Measurements from ENCODE around the gene ARID3C.

DNA sequence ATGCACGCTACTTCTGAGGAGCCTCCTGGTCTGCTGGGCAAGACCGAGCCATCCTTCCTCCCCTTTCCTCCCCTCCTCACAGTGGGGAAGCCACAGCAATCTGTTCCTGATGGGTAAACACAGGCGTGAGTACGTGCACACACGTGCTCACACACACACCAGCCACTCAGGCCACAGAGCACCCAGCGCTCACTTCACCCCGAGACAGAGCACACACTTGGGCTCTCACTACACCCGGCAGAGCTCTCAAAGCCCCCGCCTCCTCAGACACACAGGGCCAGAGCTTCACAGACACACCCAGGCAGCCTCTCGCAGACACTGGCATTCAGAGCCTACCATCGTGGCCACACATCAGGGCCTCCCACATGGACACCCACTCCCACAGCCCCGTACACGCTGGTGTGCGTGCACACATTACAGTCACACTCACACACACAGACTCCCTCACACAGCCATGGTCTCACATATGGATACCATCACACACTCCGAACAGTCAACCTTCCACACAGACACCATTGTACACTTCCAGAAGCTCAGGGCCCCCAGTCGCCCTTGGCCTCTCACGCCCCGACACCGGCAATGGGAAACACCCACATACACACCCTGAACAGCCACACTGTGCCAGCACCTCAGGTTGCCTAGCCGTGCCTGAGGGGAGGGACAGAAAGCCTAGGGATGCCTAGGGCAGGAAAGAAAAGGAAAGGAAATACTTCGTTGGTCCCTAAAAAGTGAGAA is 52.8 kb downstream of the ARID3C start:
- TF ChIP-seq, protein P1, sequence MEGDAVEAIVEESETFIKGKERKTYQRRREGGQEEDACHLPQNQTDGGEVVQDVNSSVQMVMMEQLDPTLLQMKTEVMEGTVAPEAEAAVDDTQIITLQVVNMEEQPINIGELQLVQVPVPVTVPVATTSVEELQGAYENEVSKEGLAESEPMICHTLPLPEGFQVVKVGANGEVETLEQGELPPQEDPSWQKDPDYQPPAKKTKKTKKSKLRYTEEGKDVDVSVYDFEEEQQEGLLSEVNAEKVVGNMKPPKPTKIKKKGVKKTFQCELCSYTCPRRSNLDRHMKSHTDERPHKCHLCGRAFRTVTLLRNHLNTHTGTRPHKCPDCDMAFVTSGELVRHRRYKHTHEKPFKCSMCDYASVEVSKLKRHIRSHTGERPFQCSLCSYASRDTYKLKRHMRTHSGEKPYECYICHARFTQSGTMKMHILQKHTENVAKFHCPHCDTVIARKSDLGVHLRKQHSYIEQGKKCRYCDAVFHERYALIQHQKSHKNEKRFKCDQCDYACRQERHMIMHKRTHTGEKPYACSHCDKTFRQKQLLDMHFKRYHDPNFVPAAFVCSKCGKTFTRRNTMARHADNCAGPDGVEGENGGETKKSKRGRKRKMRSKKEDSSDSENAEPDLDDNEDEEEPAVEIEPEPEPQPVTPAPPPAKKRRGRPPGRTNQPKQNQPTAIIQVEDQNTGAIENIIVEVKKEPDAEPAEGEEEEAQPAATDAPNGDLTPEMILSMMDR (IDR thresholded peaks at IDR 0.05) = no peak
- TF ChIP-seq, protein P2, sequence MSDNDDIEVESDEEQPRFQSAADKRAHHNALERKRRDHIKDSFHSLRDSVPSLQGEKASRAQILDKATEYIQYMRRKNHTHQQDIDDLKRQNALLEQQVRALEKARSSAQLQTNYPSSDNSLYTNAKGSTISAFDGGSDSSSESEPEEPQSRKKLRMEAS (IDR thresholded peaks at IDR 0.05) = no peak
- no peak for TF ChIP-seq JUNB (IDR thresholded peaks at IDR 0.05)
- TF ChIP-seq POLR2A (IDR thresholded peaks at IDR 0.05; ENCODE audit: low read length) = no peak
- TF ChIP-seq, protein P3, sequence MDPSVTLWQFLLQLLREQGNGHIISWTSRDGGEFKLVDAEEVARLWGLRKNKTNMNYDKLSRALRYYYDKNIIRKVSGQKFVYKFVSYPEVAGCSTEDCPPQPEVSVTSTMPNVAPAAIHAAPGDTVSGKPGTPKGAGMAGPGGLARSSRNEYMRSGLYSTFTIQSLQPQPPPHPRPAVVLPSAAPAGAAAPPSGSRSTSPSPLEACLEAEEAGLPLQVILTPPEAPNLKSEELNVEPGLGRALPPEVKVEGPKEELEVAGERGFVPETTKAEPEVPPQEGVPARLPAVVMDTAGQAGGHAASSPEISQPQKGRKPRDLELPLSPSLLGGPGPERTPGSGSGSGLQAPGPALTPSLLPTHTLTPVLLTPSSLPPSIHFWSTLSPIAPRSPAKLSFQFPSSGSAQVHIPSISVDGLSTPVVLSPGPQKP (IDR thresholded peaks at IDR 0.05; ENCODE audit: low read depth, low read length) = no peak
- TF ChIP-seq, protein P4, sequence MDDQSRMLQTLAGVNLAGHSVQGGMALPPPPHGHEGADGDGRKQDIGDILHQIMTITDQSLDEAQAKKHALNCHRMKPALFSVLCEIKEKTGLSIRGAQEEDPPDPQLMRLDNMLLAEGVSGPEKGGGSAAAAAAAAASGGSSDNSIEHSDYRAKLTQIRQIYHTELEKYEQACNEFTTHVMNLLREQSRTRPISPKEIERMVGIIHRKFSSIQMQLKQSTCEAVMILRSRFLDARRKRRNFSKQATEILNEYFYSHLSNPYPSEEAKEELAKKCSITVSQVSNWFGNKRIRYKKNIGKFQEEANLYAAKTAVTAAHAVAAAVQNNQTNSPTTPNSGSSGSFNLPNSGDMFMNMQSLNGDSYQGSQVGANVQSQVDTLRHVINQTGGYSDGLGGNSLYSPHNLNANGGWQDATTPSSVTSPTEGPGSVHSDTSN (IDR thresholded peaks at IDR 0.05) = no peak
- TF ChIP-seq EP300 (IDR thresholded peaks at IDR 0.05) = no peak
- no peak for TF ChIP-seq CHD2 (IDR thresholded peaks at IDR 0.05; ENCODE audit: low read length, partially characterized antibody)

Data from A549 (cell line).